ENCODE data around the gene SORCS2. TPM values are rescaled to one million over a fixed set of nuclear protein-coding genes. Genes with fewer than 3 reads are reported as not detected.

Gene SORCS2
- total RNA-seq, 4 donors from 2014 or later, result 2.0 to 7.4 (median 3.6) TPM

DNA sequence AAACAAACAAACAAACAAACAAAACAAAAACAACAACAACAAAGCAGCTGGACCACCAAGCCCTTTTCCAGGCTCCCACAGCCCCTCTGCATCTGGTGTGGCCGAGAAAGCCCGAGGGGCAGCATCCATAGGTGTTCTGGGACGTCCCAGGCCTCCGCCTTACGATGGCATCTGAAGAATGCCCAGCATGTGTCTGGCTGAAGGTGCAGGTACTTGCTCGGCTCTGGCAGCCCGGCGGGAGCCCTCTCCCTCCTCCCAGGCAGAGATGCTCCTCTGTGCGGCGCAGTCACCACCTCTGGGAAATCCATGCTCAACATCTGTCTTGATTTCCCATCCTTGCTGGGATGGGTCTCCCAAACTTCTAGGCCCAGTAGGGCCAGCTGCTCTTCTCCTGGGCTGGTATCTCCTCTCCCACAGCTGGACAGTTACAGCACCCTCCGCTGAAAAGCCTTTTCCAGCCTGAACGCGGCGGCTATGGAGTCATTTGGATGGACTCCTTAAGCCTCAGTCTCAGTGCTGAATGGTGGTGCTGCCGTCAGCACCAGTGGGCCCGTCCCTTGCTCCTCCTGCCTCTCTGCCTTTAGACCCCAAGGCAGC is 238.1 kb downstream of the SORCS2 start:
- no peaks in the 10 kb centered on the region for H3K9me3 ChIP-seq
- 72 to 73% methylated on average over 3 to 4 of the region's 16 CpGs for WGBS, 2 donors (ENCODE audit: low coverage in 1 of 2)
- no peak overlapping the region for H3K27ac ChIP-seq
- H3K27me3 ChIP-seq, result no peaks in the 10 kb centered on the region
- H3K36me3 ChIP-seq, result no peaks in the 10 kb centered on the region
- no peak for ATAC-seq
- peaks cover 0 to 11% (median 0%) of the 10 kb centered on the region in 3 donors for H3K4me1 ChIP-seq
- TF ChIP-seq EP300 (IDR thresholded peaks at IDR 0.05), result no peak
- TF ChIP-seq, protein P1, sequence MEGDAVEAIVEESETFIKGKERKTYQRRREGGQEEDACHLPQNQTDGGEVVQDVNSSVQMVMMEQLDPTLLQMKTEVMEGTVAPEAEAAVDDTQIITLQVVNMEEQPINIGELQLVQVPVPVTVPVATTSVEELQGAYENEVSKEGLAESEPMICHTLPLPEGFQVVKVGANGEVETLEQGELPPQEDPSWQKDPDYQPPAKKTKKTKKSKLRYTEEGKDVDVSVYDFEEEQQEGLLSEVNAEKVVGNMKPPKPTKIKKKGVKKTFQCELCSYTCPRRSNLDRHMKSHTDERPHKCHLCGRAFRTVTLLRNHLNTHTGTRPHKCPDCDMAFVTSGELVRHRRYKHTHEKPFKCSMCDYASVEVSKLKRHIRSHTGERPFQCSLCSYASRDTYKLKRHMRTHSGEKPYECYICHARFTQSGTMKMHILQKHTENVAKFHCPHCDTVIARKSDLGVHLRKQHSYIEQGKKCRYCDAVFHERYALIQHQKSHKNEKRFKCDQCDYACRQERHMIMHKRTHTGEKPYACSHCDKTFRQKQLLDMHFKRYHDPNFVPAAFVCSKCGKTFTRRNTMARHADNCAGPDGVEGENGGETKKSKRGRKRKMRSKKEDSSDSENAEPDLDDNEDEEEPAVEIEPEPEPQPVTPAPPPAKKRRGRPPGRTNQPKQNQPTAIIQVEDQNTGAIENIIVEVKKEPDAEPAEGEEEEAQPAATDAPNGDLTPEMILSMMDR (IDR thresholded peaks at IDR 0.05), result no peak
- H3K4me3 ChIP-seq, result no peak overlapping the region

DNA sequence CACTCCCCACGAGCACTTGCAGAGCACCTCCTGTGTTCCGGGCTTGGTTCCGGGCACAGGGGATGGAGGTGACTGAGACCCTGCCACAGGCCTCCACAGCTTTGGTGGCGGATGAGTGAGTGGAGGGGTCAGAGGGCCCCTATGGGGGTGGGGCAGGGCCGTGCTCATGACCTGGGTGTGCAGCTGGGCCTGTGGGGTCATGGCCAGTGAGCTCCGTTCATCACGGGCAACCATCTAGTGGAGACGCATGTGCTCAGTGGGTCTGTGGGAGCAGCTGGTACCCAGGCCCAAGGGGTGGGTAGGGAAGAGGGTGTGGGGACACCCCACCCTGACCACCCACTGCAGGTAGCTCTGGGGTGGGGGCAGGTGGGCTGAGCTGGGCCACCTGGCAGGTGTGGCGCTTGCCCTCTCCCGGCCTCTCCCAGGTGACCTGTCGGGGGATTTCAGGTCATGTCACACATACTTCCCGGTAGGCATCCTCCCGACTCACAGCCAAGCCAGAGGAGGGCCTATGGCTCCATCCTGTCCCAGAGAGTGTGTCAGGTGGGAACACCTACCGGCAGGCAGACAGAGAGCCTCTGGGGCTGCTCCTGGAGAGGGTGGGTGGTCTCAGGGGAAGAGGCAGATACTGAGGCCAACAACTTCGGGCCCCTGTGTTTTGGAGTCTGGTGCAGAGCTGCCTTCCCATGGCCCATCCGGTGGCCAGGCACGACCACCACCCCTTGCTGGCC is 238.8 kb downstream of the SORCS2 start:
- ATAC-seq, result no peak
- no peaks in the 10 kb centered on the region for H3K27me3 ChIP-seq
- H3K9me3 ChIP-seq, result no peaks in the 10 kb centered on the region
- no peak overlapping the region for H3K4me3 ChIP-seq
- TF ChIP-seq POLR2AphosphoS5 (IDR thresholded peaks at IDR 0.05) (no peak), EP300 (IDR thresholded peaks at IDR 0.05) (no peak), POLR2A (IDR thresholded peaks at IDR 0.05) (no peak)
- TF ChIP-seq, protein P1 (IDR thresholded peaks at IDR 0.05), result no peak
- no peak overlapping the region for H3K27ac ChIP-seq
- no peaks in the 10 kb centered on the region for H3K36me3 ChIP-seq
- peaks cover 0 to 11% (median 0%) of the 10 kb centered on the region in 3 donors for H3K4me1 ChIP-seq
- no CpG with 5 or more reads among the region's 17 CpGs for WGBS, 2 donors (ENCODE audit: low coverage in 1 of 2)

DNA sequence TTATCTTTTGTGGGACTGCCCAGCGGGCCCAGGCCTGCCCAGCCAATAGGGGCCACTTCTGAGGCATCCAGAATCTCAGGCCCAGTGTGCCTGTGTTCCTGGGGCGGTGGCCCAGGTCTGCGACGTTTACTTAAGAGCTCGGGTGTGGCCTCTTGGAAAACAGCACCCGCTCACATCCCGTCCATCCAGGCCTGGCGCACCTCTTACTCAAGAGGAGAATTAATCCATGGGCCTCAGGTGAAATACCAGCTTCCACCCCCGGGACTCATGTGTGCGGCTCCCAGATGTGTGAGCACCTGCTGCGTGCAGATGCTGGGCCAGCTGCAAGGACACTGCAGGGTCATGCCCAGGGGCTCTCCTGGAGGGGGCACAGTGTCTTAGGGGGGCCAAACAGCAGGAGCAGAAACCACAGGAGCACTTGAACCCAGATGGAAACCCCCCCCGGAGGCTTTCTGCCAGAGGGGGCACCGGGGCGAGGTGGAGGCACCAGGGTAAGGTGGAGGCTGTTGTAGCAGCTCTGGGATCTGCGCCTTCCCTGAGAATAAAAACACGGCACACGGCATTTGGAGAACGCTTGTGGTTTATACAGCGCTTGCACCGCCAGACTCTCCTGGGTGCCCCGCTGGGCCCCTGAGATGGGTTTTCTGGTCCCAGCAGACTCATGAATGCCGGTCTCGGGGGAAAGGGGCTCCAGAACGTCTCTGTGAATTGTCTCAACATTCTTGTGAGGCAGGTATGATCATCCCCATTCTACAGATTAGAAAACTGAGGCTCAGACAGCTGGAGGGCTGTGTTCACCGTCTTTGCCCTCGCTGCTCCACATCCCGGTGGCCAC is 239.6 kb downstream of the SORCS2 start:
- TF ChIP-seq POLR2AphosphoS5 (IDR thresholded peaks at IDR 0.05) (no peak), EP300 (IDR thresholded peaks at IDR 0.05) (no peak), POLR2A (IDR thresholded peaks at IDR 0.05) (no peak)
- TF ChIP-seq, protein P1 (IDR thresholded peaks at IDR 0.05), result no peak
- Histone ChIP-seq H3K4me3 (no peak overlapping the region), H3K4me1 (peaks cover 0 to 11% (median 0%) of the 10 kb centered on the region in 3 donors)

DNA sequence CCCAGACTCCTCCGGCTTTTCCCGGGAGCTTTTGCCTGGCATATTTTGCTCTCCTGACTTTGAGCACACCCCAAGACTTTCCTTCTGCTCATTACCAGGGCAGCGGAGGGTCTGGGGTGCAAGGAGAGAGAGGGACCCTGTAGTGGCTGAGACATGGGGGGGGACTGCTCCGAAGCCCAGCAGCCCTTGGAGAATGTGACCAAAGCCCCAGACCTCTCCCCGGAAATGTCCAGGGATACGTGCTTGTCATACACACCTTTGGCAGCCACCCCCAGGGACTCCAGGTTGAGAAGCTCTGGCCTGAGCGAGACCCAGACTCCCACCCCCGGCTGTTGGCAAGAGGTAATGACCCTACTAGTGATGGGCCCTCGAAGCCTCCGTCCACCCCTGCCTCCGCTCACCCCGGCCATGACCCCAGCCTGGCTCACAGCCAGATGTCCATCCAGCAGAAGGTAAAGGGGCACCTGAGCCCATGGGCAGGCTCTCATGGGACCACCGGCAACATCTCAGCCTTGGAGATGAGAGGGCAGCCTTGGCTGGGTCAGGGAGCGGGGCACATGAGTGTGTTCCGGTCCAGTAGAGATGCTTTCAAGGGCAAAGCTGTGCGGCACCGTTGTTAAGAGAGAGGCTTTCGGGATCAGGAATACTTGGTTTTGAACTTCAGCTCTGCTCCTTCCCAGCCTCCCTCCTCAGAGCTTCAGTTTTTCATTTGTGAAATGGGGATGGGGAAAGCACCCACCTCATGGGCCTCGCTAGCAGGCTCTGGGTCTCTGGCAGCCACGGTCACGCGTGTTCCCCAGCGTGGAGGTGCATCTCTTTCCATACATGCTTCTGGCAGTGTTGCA is 240.4 kb downstream of the SORCS2 start:
- Histone ChIP-seq H3K9me3 (no peaks in the 10 kb centered on the region), H3K27me3 (no peaks in the 10 kb centered on the region), H3K4me3 (no peak overlapping the region), H3K36me3 (no peaks in the 10 kb centered on the region), H3K4me1 (peaks cover 0 to 11% (median 0%) of the 10 kb centered on the region in 3 donors), H3K27ac (no peak overlapping the region)
- 90% methylated on average over 2 to 5 of the region's 23 CpGs for WGBS, 2 donors (ENCODE audit: low coverage in 1 of 2)
- TF ChIP-seq EP300 (IDR thresholded peaks at IDR 0.05), result no peak
- TF ChIP-seq POLR2AphosphoS5 (IDR thresholded peaks at IDR 0.05), result no peak
- TF ChIP-seq, protein P1 (IDR thresholded peaks at IDR 0.05), result no peak
- no peak for TF ChIP-seq POLR2A (IDR thresholded peaks at IDR 0.05)
- ATAC-seq, result no peak

More for the DNA sequence above, 239.6 kb downstream of the SORCS2 start:
- H3K27ac ChIP-seq, result no peak overlapping the region
- H3K36me3 ChIP-seq, result no peaks in the 10 kb centered on the region
- no peaks in the 10 kb centered on the region for H3K9me3 ChIP-seq
- no peaks in the 10 kb centered on the region for H3K27me3 ChIP-seq
- no peak for ATAC-seq
- WGBS, 2 donors (ENCODE audit: low coverage in 1 of 2), result 87% methylated on average over 8 of the region's 27 CpGs; no CpG with 5 or more reads in 1 of the 2 donors
